ENCODE data around the gene FYN. TPM values are rescaled to one million over a fixed set of nuclear protein-coding genes. Genes with fewer than 3 reads are reported as not detected.
A peak's percentile ranks its signal among the peaks of the same experiment; 100 is the strongest.

The FYN gene
- total and polyA plus RNA-seq, 2 of the 4 experiments (the other 2 are of a cell fraction): 30.8 to 36.4 TPM

DNA sequence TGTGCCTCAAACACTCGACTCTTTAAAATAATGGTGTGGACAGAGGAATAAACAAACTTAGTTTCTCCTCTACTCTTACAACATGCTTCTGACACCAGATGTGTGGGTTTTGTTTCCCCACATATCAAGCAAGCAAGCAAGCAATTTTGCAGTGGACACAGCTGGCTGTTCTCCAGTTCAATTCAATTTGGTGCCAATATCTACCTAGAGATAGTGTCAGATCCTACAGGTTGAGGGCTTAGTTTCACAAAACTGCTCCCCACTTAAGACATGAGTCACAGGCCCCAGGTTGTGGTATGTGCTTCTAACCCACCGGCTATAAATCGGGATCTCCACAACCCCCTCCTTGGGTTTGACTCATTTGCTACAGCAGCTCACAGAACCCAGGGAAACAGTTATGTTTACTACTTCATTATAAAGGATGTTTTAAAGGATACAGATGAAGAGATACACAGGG, 136.2 kb downstream of the FYN start:
- H3K4me1 ChIP-seq (ENCODE audit: control insufficient read depth, insufficient read depth, low read length): peaks cover 16% of the 10 kb centered on the region
- H2BK15ac ChIP-seq (ENCODE audit: low read depth, low read length): no peak overlapping the region
- H4K20me1 ChIP-seq (ENCODE audit: insufficient read depth, low read length): no peaks in the 10 kb centered on the region; the same call in 1 of the 2 replicates
- H3K27me3 ChIP-seq (ENCODE audit: control insufficient read depth, insufficient read depth, low read length): no peaks in the 10 kb centered on the region
- H2BK5ac ChIP-seq (ENCODE audit: low read depth, low read length, poor library complexity, severe bottlenecking): no peak overlapping the region
- H2AK9ac ChIP-seq (replicated peaks; ENCODE audit: low read depth, low read length, poor library complexity): no peak overlapping the region
- no peak overlapping the region for H2BK120ac ChIP-seq (ENCODE audit: low read depth, low read length)
- H3K9ac ChIP-seq (ENCODE audit: low read depth, low read length): no peak overlapping the region
- H2BK20ac ChIP-seq (ENCODE audit: low read depth, low read length): no peak overlapping the region
- H3K79me1 ChIP-seq (ENCODE audit: low read depth in 1 of 2, low read length in 2 of 2): peaks cover 9 to 15% of the 10 kb centered on the region in 2 experiments; a peak in 3 of 4 replicates
- no peak overlapping the region for H4K91ac ChIP-seq (ENCODE audit: insufficient read depth, low read depth, low read length)
- DNase-seq: peak; percentile 70
- H3K14ac ChIP-seq (replicated peaks; ENCODE audit: low read depth, low read length): no peak overlapping the region
- no peak overlapping the region for H2AFZ ChIP-seq (replicated peaks; ENCODE audit: low read length, poor library complexity)
- TF ChIP-seq RCOR1 (IDR thresholded peaks at IDR 0.05; ENCODE audit: insufficient replicate concordance, low read length) (no peak), RFX5 (IDR thresholded peaks at IDR 0.05; ENCODE audit: low read depth, low read length) (no peak), BHLHE40 (IDR thresholded peaks at IDR 0.05; ENCODE audit: low read depth, low read length) (no peak), POLR2A (IDR thresholded peaks at IDR 0.05; ENCODE audit: low read depth, low read length) (no peak), MAZ (IDR thresholded peaks at IDR 0.05; ENCODE audit: borderline replicate concordance, low read depth, low read length) (no peak), SMC3 (IDR thresholded peaks at IDR 0.05; ENCODE audit: low read depth, low read length) (no peak), NFE2L2 (IDR thresholded peaks at IDR 0.05; ENCODE audit: low read depth, low read length) (no peak), RAD21 (IDR thresholded peaks at IDR 0.05; ENCODE audit: low read length) (no peak), MXI1 (IDR thresholded peaks at IDR 0.05; ENCODE audit: borderline replicate concordance, low read depth, low read length) (no peak), CEBPB (IDR thresholded peaks at IDR 0.05; ENCODE audit: low read depth, low read length) (0 out of 2 replicates have a peak, but pooled peaks have one; percentile 2), FOS (IDR thresholded peaks at IDR 0.05; ENCODE audit: low read depth, low read length) (0 out of 2 replicates have a peak, but pooled peaks have one; percentile 16), MAFK (IDR thresholded peaks at IDR 0.05; ENCODE audit: low read depth, low read length) (no peak)
- TF ChIP-seq, protein P1, sequence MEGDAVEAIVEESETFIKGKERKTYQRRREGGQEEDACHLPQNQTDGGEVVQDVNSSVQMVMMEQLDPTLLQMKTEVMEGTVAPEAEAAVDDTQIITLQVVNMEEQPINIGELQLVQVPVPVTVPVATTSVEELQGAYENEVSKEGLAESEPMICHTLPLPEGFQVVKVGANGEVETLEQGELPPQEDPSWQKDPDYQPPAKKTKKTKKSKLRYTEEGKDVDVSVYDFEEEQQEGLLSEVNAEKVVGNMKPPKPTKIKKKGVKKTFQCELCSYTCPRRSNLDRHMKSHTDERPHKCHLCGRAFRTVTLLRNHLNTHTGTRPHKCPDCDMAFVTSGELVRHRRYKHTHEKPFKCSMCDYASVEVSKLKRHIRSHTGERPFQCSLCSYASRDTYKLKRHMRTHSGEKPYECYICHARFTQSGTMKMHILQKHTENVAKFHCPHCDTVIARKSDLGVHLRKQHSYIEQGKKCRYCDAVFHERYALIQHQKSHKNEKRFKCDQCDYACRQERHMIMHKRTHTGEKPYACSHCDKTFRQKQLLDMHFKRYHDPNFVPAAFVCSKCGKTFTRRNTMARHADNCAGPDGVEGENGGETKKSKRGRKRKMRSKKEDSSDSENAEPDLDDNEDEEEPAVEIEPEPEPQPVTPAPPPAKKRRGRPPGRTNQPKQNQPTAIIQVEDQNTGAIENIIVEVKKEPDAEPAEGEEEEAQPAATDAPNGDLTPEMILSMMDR (conservative IDR thresholded peaks at IDR 0.05; ENCODE audit: low read depth, low read length): no peak
- TF ChIP-seq, protein P2, sequence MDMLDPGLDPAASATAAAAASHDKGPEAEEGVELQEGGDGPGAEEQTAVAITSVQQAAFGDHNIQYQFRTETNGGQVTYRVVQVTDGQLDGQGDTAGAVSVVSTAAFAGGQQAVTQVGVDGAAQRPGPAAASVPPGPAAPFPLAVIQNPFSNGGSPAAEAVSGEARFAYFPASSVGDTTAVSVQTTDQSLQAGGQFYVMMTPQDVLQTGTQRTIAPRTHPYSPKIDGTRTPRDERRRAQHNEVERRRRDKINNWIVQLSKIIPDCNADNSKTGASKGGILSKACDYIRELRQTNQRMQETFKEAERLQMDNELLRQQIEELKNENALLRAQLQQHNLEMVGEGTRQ (IDR thresholded peaks at IDR 0.05; ENCODE audit: low read depth, low read length): no peak
- TF ChIP-seq, protein P3, sequence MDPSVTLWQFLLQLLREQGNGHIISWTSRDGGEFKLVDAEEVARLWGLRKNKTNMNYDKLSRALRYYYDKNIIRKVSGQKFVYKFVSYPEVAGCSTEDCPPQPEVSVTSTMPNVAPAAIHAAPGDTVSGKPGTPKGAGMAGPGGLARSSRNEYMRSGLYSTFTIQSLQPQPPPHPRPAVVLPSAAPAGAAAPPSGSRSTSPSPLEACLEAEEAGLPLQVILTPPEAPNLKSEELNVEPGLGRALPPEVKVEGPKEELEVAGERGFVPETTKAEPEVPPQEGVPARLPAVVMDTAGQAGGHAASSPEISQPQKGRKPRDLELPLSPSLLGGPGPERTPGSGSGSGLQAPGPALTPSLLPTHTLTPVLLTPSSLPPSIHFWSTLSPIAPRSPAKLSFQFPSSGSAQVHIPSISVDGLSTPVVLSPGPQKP (IDR thresholded peaks at IDR 0.05; ENCODE audit: borderline replicate concordance, low read depth, low read length): no peak
- H3K4ac ChIP-seq (ENCODE audit: low read depth, low read length): no peak overlapping the region
- H4K5ac ChIP-seq (ENCODE audit: low read depth, low read length): no peak overlapping the region
- peaks cover 7% of the 10 kb centered on the region; the same call in 1 of the 2 replicates for H3K9me3 ChIP-seq (ENCODE audit: control insufficient read depth, insufficient read depth, low read length)
- no CpG with 5 or more reads among the region's 3 CpGs for WGBS, 2 experiments (ENCODE audit: extremely low coverage in 2 of 2, insufficient read length in 1 of 2)
- peak; percentile 36 for ATAC-seq (ENCODE audit: low read depth)
- H3K23ac ChIP-seq (ENCODE audit: low read depth, low read length): no peak overlapping the region
- no peak overlapping the region for H3K56ac ChIP-seq (ENCODE audit: extremely low read depth, insufficient read depth, low read length)
- H3K27ac ChIP-seq (ENCODE audit: insufficient read depth, low read length): no peak overlapping the region
- H3K9me1 ChIP-seq (ENCODE audit: insufficient read depth, low read length): peaks cover 11% of the 10 kb centered on the region
- no peak overlapping the region for H4K8ac ChIP-seq (ENCODE audit: low read depth in 2 of 2, low read length in 2 of 2)
- dilution Hi-C loops (cut with HindIII; ENCODE audit: low sequenced_read_pairs, unreplicated experiment) (no loop called here), in situ Hi-C loops (cut with MboI; ENCODE audit: low sequenced_read_pairs) (no loop called here), intact Hi-C loops (cut with micrococcal nuclease) (no loop called here)
- ChIA-PET CTCF (no interaction called here), POLR2A (ENCODE audit: unreplicated experiment) (no interaction called here)
- peaks cover 2% of the 10 kb centered on the region; the same call in 1 of the 2 replicates for H3K36me3 ChIP-seq (ENCODE audit: control insufficient read depth, insufficient read depth, low read length)
- H3K18ac ChIP-seq (ENCODE audit: low read depth, low read length): peak overlapping the region; percentile 9; the same call in 1 of the 2 replicates
- H2AK5ac ChIP-seq (ENCODE audit: low read depth, low read length): no peak overlapping the region
- BruUV-seq (replicated peaks): no TSS peak
- no peak overlapping the region for H3K4me3 ChIP-seq (ENCODE audit: insufficient read depth, low read depth, low read length)
- peak overlapping the region; percentile 55 for H3K4me2 ChIP-seq (ENCODE audit: low read depth, low read length)

All from IMR-90 (cell line).